Measurements from ENCODE around the gene MCCC1.
"Not testable (repeated sequence)": the region's sequence is repeated elsewhere in the genome, so short reads cannot be mapped to it uniquely, and the experiment has no call there.

MCCC1 gene
- 12.9 to 67.1 (median 37.6) reads per million in 18 experiments for total RNA-seq

GRCh38 chr3:183099026-183099837, at the start of gene MCCC1:
MCCC1 (minus strand) TSS chr3:183099496; CDS start chr3:183099440, 56 bp downstream.
- DNase-seq, result peak; percentile 99

- no peak for DNase-seq
Measured at GRCh38 chr3:183148056-183148455, 48.8 kb upstream of the MCCC1 start.

- DNase-seq, result no peak
Measured at GRCh38 chr3:183144363-183144762, 45.1 kb upstream of the MCCC1 start.

GRCh38 chr3:183142199-183142598, 42.9 kb upstream of the MCCC1 start:
- DNase-seq, result no peak

- DNase-seq, result no peak
Measured at GRCh38 chr3:183134844-183135243, 35.5 kb upstream of the MCCC1 start.

GRCh38 chr3:183132409-183132808, 33.1 kb upstream of the MCCC1 start:
- DNase-seq, result no peak

- no peak for DNase-seq
Measured at GRCh38 chr3:183131735-183132134, 32.4 kb upstream of the MCCC1 start.

GRCh38 chr3:183131186-183131725, 32.0 kb upstream of the MCCC1 start:
- no peak for DNase-seq

GRCh38 chr3:183129243-183129642, 29.9 kb upstream of the MCCC1 start:
- DNase-seq, result no peak

GRCh38 chr3:183128709-183129108, 29.4 kb upstream of the MCCC1 start:
- DNase-seq, result no peak

GRCh38 chr3:183123891-183124290, 24.6 kb upstream of the MCCC1 start:
- no peak for DNase-seq

GRCh38 chr3:183122257-183122932, 23.1 kb upstream of the MCCC1 start:
- peak; percentile 58 to 70 for DNase-seq

GRCh38 chr3:183120538-183121215, 21.4 kb upstream of the MCCC1 start:
- DNase-seq, result no peak

GRCh38 chr3:183117056-183117455, 17.8 kb upstream of the MCCC1 start:
- no peak for DNase-seq

- DNase-seq, result no peak
Measured at GRCh38 chr3:183116025-183116614, 16.8 kb upstream of the MCCC1 start.

- peak; percentile 37 to 49 for DNase-seq
Measured at GRCh38 chr3:183114384-183115178, 15.3 kb upstream of the MCCC1 start.

GRCh38 chr3:183109847-183110246, 10.6 kb upstream of the MCCC1 start:
- not testable (repeated sequence) for DNase-seq

GRCh38 chr3:183108470-183108869, 9.2 kb upstream of the MCCC1 start:
- no peak for DNase-seq

- DNase-seq, result peak; percentile 57 to 72
Measured at GRCh38 chr3:183108001-183108449, 8.7 kb upstream of the MCCC1 start.

GRCh38 chr3:183107372-183107771, 8.1 kb upstream of the MCCC1 start:
- DNase-seq, result not testable (repeated sequence)

- DNase-seq, result no peak
Measured at GRCh38 chr3:183106635-183107034, 7.3 kb upstream of the MCCC1 start.

- DNase-seq, result not testable (repeated sequence)
Measured at GRCh38 chr3:183103950-183104349, 4.7 kb upstream of the MCCC1 start.
